ENCODE data around the gene CCL13.

- TF ChIP-seq CTCF (IDR thresholded peaks at IDR 0.05) (no peak), POLR2A (IDR thresholded peaks at IDR 0.05) (no peak)
Measured at GRCh38 chr17:34365340-34365739, 9.1 kb downstream of the CCL13 start.
